Neuron (in vitro differentiated cells): ENCODE measurements around the gene GALNT3.

Source experiments
- H2AFZ ChIP-seq: one replicate; pipeline ENCODE4 v1.6.1; 2013; ENCODE audit warnings: low read depth, mild to moderate bottlenecking, inconsistent platforms, low read length, moderate library complexity
- H3K27me3 ChIP-seq: one replicate; pipeline ENCODE4 v1.6.1; 2013; ENCODE audit warnings: low read length; ENCODE audit not compliant: insufficient read depth
- H3K36me3 ChIP-seq: one replicate; pipeline ENCODE4 v1.6.1; 2013; ENCODE audit warnings: low read length; ENCODE audit not compliant: insufficient read depth
- H3K4me1 ChIP-seq: one replicate; pipeline ENCODE4 v1.6.1; 2013; ENCODE audit warnings: low read length; ENCODE audit not compliant: insufficient read depth
- H3K4me3 ChIP-seq: 2 replicates; pipeline ENCODE4 v1.5.1; 2013; ENCODE audit warnings: mild to moderate bottlenecking, low read length, moderate library complexity
- H3K9me3 ChIP-seq: one replicate; pipeline ENCODE4 v1.6.1; 2013; ENCODE audit warnings: low read length

Gene GALNT3

GRCh38 chr2:165698444-165698884, 95.6 kb downstream of the GALNT3 start:
- Histone ChIP-seq H3K9me3 (no peaks in the 10 kb centered on the region), H3K4me3 (no peak overlapping the region), H3K4me1 (peaks cover 22% of the 10 kb centered on the region), H3K36me3 (no peaks in the 10 kb centered on the region), H3K27me3 (no peaks in the 10 kb centered on the region), H2AFZ (no peak overlapping the region)

GRCh38 chr2:165697748-165698443, 96.2 kb downstream of the GALNT3 start:
- peaks cover 22% of the 10 kb centered on the region for H3K4me1 ChIP-seq
- H3K9me3 ChIP-seq, result no peaks in the 10 kb centered on the region
- H3K36me3 ChIP-seq, result no peaks in the 10 kb centered on the region
- H3K27me3 ChIP-seq, result no peaks in the 10 kb centered on the region
- H2AFZ ChIP-seq, result no peak overlapping the region
- H3K4me3 ChIP-seq, result no peak overlapping the region
